Endometrial microvascular endothelial cells (primary cell): ENCODE data around the gene PSMD1. TPM values are rescaled to one million over a fixed set of nuclear protein-coding genes. Genes with fewer than 3 reads are reported as not detected.
"Not testable (repeated sequence)": the region's sequence is repeated elsewhere in the genome, so short reads cannot be mapped to it uniquely, and the experiment has no call there.

Experiments
- in situ Hi-C: cut with HindIII; loops from 2 replicates; pipeline ENCODE4 v1.10.0; 2017; ENCODE audit warnings: low sequenced_read_pairs, low pct_unique_long_range_greater_than_20kb; ENCODE audit errors: inconsistent ontology term
- total RNA-seq: library from RNA; depleted of rRNA; stranded (reverse); fragments of >200 nt; gene quantifications from one replicate; pipeline ENCODE4 v1.2.3, GENCODE V29; 2015; ENCODE audit errors: inconsistent ontology term

The PSMD1 gene
- total RNA-seq, 1 donor from 2014 or later: 169 TPM

DNA sequence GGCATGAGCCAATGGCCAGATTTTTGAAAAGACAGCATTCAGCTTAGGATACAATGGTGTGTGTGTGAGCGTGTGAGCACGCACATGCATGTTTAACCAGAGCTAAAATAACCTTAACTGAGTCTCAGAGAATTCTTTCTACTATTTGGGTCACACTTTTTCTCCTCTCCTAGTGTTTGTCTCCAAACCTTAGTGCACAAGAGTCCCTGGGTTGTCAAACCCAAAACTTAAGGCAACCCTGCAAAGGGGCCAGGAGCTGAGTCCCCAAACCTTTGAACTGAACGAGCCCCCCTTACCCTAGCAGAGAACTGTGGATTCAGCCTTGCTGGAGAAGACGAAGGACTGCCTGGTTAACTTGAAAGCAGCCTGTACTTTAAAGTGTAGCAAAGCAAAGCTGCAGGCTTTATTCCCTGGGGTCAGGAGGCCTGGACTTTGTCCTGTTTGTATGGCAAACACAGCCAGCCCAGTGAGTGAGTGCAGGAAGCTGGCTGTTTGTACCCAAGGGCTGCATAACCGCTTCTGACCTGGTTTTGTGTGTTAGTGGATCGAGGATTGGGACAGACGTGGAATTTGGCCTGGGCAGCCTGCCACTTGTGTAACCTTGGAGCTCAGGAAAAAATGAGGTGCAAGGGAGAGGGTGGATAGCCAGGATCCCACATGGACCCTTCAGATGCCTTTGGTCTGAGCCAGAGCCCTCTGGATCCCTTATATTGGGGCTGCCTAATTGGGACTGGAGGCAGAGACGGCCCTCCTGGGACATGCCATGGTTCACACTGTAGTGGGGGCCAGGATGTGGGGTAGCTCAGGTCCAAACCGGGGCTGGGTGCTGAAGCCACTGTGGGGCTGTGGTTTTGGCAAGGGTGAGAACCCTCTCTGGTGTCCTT is 6.4 kb upstream of the PSMD1 start:
- in situ Hi-C loops: no loop called here

- in situ Hi-C loops: no loop called here
Measured at GRCh38 chr2:231051116-231051515, 5.6 kb upstream of the PSMD1 start.

- in situ Hi-C loops: no loop called here
Measured at GRCh38 chr2:231052494-231053451, 3.9 kb upstream of the PSMD1 start.

GRCh38 chr2:231053846-231054245 is 2.8 kb upstream of the PSMD1 start:
- in situ Hi-C loops: no loop called here

GRCh38 chr2:231057590-231057989 is 923 bp downstream of the PSMD1 start:
- in situ Hi-C loops: no loop called here

GRCh38 chr2:231058761-231059550 is 2.3 kb downstream of the PSMD1 start:
- in situ Hi-C loops: no loop called here

DNA sequence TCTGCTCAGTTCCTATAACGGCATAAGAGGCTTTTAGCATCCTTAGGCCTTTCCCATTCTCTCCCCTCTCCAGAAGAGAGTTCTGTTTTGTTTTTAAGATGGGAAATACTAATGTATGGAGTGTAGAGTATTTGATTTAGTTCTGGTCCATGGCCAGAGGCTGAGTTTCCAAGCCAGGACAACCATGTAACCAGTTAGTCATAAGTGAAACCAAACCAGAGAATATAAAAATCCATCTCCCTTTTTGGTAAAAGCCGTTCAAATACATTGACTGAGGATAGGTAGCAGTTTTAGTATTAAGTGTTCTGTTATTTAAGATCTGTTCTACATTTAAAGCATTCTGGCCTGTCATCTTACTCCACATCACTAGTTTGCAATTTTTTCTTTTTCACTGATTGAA is 3.1 kb downstream of the PSMD1 start:
- in situ Hi-C loops: no loop called here

GRCh38 chr2:231062776-231063175 is 6.1 kb downstream of the PSMD1 start:
- in situ Hi-C loops: no loop called here

DNA sequence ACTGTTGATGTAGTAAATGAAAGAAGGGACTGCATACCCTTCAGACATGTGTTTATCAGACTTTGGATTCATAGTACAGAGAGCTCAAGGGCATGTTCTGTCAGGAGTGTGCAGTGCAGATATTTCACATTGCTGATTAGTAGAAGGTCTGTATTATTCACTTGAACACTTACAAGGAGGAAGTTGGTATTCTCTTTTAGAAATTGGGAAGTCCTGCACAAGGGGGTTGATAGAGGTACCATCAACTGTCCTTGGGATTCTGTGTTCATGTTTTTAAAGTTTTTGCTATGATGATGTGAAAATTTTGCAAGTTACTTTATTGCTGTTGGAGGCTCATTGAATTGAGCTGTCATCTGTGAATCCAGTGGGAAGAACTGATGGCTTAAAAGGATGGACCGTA is 6.7 kb downstream of the PSMD1 start:
- in situ Hi-C loops: no loop called here

DNA sequence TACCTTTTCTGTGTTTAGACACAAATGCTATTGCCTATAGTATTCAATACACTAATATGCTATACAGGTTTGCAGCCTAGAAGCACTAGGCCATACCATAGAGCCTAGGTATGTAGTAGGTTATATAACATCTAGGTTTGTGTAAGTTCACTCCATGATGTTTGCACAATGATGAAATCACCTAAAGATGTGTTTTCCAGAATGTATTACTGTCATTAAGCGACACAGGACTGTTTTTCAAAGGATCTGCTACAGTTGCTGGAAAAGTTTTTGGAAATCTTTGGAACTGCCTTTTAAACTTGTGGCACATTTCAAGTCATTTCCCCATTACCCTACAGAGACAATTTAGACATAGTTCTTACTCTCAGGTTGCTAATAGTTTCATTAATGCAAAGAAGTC is 9.3 kb downstream of the PSMD1 start:
- in situ Hi-C loops: no loop called here

DNA sequence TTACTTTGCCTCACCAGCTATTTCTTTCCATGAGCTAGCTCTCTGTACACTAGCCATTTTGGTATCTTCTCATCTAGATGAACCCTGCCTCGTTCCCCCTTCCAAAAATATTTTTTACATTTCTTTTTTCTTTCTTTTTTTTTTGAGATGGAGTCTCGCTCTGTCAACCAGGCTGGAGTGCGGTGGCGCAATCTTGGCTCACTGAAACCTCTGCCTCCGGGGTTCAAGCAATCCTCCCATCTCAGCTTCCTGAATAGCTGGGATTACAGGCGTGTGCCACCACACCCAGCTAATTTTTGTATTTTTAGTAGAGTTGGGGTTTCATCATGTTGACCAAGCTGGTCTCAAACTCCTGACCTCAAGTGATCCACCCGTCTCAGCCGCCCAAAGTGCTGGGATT is 10.9 kb downstream of the PSMD1 start:
- in situ Hi-C loops: not testable (repeated sequence)

- in situ Hi-C loops: no loop called here
Measured at GRCh38 chr2:231068525-231069222, 12.0 kb downstream of the PSMD1 start.

DNA sequence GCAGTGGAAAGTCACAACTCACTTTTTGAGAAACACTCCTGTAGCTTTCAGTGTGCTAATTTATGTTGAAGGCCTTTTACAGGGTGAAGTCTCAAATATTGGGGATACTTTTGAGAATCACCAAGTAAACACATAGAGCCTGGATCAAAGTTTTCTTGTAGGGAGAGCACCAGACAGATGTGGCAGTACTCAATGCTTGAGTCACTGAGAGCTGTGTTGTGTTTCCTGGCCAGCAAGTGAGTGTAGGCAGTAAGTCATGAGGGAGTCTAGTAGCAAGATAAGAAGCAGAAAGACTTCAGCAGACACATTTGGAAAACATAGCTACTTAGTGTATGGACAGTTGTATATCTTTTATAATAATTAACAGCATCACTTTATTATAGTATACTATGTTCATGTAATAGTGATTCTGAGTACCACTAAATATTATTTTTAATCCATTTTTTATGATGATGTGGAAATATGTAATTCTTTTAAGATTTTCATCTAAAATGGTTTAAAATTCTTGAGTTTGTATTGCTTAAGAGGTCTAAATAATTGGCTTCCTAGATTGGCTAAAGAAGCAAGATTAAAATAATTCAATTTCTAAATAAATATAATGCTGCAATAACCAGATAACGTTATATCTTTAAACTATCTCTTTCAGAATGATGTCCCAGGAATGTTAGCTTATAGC is 12.8 kb downstream of the PSMD1 start:
- in situ Hi-C loops: no loop called here

- in situ Hi-C loops: no loop called here
Measured at GRCh38 chr2:231084565-231084964, 27.9 kb downstream of the PSMD1 start.

GRCh38 chr2:231088754-231089153 is 32.1 kb downstream of the PSMD1 start:
- in situ Hi-C loops: no loop called here

- in situ Hi-C loops: no loop called here
Measured at GRCh38 chr2:231093933-231094332, 37.3 kb downstream of the PSMD1 start.

- in situ Hi-C loops: no loop called here
Measured at GRCh38 chr2:231094736-231095346, 38.2 kb downstream of the PSMD1 start.

DNA sequence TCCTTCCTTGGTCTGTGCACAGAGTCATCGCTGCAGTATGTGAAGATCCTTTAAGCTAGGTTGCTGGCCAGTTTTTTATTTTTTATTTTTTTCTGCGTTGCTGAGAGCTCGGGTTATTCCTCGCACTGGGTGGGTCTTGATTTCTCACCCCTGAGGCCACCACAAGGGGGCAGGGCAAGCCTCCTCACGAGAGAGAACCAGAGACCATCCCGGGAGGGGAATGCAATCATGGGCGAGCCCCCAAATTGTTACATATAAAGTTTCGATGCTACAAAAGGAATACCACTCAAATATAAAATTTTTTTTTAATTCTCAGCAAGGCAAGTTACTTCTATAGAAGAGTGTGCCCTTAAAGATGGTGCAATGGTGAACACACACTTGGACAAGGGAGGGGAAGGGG is 43.3 kb downstream of the PSMD1 start:
- in situ Hi-C loops: no loop called here
